ENCODE results near the gene NCAM2.

Gene NCAM2

DNA sequence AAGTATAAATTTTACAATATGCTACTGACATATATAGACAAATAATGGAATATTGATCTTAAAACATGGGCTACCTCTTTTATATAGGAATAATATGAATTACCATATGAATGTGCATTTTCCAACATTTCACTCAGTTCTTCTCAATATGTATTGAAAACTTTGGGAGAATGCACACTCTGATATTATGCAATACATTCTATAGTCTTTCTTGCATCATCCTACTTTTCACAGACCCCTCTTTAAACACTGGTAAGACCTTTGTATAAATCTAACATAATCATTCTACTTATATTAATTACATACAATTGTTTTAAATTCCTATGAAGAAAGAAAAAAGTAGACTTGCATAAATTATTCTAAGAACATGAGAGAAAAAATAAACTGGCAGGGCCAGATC lies 69.2 kb downstream of the NCAM2 start:
- TF ChIP-seq, protein P1, sequence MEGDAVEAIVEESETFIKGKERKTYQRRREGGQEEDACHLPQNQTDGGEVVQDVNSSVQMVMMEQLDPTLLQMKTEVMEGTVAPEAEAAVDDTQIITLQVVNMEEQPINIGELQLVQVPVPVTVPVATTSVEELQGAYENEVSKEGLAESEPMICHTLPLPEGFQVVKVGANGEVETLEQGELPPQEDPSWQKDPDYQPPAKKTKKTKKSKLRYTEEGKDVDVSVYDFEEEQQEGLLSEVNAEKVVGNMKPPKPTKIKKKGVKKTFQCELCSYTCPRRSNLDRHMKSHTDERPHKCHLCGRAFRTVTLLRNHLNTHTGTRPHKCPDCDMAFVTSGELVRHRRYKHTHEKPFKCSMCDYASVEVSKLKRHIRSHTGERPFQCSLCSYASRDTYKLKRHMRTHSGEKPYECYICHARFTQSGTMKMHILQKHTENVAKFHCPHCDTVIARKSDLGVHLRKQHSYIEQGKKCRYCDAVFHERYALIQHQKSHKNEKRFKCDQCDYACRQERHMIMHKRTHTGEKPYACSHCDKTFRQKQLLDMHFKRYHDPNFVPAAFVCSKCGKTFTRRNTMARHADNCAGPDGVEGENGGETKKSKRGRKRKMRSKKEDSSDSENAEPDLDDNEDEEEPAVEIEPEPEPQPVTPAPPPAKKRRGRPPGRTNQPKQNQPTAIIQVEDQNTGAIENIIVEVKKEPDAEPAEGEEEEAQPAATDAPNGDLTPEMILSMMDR (IDR thresholded peaks at IDR 0.05), result no peak
- DNase-seq (ENCODE audit: low spot score), result no peak
- H3K4me3 ChIP-seq, result no peak overlapping the region
- no peak overlapping the region for H3K27ac ChIP-seq

DNA sequence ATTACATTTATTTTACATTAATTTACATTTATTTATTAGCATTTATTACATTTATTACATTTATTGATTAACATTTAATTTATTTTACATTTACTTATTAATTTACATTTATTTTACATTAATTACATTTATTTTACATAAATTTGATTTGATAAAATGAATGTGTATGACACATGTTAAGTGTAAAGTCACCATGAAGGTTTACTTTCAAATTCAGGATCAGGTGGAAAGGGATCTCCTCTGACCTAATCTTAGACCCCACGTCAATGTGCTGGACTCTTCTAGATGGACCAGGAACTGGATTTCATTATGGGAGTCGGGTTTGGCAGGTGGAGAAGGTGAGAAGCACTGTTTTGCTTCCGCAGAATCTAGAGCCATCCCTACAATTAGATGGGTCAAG lies 76.1 kb downstream of the NCAM2 start:
- H3K4me3 ChIP-seq, result no peak overlapping the region
- no peak overlapping the region for H3K27ac ChIP-seq
- DNase-seq (ENCODE audit: low spot score), result no peak
- TF ChIP-seq, protein P1 (IDR thresholded peaks at IDR 0.05), result no peak

DNA sequence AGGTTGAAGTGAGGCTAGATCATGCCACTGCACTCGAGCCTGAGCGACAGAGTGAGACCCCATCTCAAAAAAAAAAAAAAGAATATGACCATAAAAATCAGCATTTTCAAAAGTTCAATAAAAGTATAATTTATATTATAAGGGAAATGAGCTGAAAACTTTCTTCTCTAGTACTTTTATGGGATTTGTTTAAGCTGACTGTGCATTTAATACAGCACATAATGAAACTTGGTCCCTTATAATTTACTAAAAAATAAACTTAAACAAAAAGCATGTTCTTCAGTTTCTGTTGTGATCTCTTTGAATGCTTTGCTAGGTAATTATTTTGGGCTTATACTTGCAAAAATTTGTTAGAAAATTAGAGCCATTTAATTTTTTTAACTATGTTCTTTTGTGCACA lies 77.8 kb downstream of the NCAM2 start:
- Histone ChIP-seq H3K4me3 (no peak overlapping the region), H3K27ac (no peak overlapping the region)
- no peak for DNase-seq (ENCODE audit: low spot score)
- TF ChIP-seq, protein P1 (IDR thresholded peaks at IDR 0.05), result no peak

DNA sequence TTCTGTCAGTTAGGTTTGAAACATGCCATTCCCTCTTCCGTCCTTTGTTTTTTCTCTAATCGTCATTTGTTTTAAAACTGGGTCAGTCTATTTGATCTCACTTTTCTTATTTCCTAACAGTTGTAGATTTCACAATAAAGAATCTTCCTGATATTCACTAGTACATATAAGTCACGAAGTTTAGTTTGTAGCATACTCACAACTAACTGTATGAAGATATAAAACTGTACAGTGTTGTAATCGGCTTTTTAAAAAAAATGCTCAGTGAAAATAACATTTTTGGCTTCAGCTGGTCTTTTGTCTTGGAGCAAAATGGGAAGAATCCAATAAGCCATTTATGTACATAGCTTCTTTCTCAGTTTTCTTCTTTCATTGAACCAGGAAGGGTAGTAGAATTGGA lies 78.3 kb downstream of the NCAM2 start:
- Histone ChIP-seq H3K27ac (no peak overlapping the region), H3K4me3 (no peak overlapping the region)
- DNase-seq (ENCODE audit: low spot score), result no peak
- TF ChIP-seq, protein P1 (IDR thresholded peaks at IDR 0.05), result no peak

DNA sequence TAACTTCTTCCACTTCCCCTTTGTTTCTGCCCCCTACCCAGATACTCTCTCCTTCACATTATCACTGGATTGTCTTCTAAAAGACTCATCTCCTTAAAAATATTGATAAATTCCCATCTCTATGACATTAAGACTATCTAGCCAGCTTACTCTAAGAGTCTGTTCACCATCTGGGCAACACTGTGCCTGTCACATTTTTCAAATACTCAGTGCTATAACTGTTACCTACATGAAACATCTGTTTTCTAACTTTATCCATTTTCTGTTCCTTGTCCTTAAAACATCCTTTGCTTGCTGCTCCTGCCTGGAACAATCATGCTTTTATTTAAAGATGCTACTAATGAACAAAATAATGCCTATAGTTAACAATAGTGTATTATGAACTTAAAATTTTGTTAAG lies 81.4 kb downstream of the NCAM2 start:
- Histone ChIP-seq H3K27ac (no peak overlapping the region), H3K4me3 (no peak overlapping the region)
- DNase-seq (ENCODE audit: low spot score), result no peak
- TF ChIP-seq, protein P1 (IDR thresholded peaks at IDR 0.05), result no peak

DNA sequence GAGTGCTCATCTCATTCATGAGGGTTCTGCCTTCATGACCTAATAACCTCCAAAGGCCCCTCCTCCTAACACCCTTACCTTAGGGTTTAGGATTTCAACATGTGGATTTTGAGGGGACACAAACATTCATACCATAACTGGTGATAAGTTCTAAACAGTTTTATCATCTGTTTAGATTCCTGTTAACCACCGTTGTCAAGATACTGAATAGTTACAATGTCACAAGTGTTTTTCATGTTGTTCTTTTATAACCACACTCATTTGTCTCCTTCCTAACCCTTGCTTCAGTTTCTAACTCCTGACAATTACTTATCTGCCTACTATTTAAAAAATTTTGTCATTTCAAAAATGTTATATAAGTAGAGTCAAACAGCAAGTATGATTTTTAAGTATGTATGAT lies 86.0 kb downstream of the NCAM2 start:
- TF ChIP-seq, protein P1 (IDR thresholded peaks at IDR 0.05), result no peak
- no peak overlapping the region for H3K27ac ChIP-seq
- DNase-seq (ENCODE audit: low spot score), result no peak
- H3K4me3 ChIP-seq, result no peak overlapping the region

DNA sequence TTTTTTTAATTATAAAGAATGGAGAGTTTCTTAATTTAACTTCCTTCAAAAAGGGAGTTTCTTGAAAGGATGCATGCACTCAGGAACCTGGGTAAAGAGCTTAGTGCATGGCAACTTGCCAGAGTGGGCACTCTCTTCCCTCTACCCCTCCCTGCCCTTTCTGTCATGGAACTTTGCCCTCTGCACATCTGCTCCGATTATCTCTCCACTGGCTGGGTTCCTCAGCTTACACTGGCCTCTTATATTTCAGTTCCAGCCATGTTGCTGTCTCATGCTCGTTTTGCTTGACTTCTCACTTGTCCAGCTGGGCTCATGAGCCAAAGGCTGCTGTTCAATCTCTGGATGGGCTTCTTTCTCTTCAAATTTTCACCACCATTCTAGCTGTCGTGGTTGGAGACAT lies 87.0 kb downstream of the NCAM2 start:
- DNase-seq (ENCODE audit: low spot score), result no peak
- TF ChIP-seq, protein P1 (IDR thresholded peaks at IDR 0.05), result no peak
- no peak overlapping the region for H3K27ac ChIP-seq
- H3K4me3 ChIP-seq, result no peak overlapping the region

Measured in coronary artery (tissue), 2 donors.